ENCODE results near the gene RASA2.

DNA sequence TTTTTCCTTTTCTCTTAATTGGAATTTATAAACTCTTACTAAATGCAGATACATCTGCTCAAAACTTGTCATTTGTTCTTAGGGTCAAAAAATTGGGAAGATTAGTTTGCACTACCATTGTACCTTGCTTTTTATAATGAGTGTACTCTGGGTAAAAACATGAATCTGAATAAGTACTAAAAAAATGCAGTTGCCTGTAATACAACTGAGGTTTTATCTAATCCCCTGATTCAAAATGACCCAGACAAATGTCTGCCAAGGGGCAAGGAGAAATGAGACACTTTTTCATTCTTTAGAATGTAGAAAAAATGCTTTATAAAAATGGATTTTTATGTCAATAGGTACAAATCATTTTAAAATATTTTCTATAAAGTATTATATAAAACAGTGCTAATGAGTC is 42.4 kb downstream of the RASA2 start:
- TF ChIP-seq SUZ12 (IDR thresholded peaks at IDR 0.05; ENCODE audit: low read length), result no peak
- TF ChIP-seq, protein P1, sequence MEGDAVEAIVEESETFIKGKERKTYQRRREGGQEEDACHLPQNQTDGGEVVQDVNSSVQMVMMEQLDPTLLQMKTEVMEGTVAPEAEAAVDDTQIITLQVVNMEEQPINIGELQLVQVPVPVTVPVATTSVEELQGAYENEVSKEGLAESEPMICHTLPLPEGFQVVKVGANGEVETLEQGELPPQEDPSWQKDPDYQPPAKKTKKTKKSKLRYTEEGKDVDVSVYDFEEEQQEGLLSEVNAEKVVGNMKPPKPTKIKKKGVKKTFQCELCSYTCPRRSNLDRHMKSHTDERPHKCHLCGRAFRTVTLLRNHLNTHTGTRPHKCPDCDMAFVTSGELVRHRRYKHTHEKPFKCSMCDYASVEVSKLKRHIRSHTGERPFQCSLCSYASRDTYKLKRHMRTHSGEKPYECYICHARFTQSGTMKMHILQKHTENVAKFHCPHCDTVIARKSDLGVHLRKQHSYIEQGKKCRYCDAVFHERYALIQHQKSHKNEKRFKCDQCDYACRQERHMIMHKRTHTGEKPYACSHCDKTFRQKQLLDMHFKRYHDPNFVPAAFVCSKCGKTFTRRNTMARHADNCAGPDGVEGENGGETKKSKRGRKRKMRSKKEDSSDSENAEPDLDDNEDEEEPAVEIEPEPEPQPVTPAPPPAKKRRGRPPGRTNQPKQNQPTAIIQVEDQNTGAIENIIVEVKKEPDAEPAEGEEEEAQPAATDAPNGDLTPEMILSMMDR (IDR thresholded peaks at IDR 0.05; ENCODE audit: control extremely low read depth in 1 of 3, insufficient read depth in 1 of 3, low read depth in 1 of 3, low read length in 3 of 3), result no peak
- no peak for TF ChIP-seq TCF12 (IDR thresholded peaks at IDR 0.05; ENCODE audit: low read depth, low read length)
- TF ChIP-seq JUND (IDR thresholded peaks at IDR 0.05; ENCODE audit: low read length), result no peak
- TF ChIP-seq ATF2 (IDR thresholded peaks at IDR 0.05; ENCODE audit: low read length), result no peak

Measured in H1 (cell line).